ENCODE measurements around the gene PIP5K1B.

Gene PIP5K1B

GRCh38 chr9:68873179-68873578 is 168.1 kb downstream of the PIP5K1B start:
- no peak overlapping the region for H3K27ac ChIP-seq (replicated peaks; ENCODE audit: low read length)
- H3K9ac ChIP-seq (ENCODE audit: low read depth, low read length, poor library complexity): no peak overlapping the region
- no peak overlapping the region for H2BK12ac ChIP-seq (ENCODE audit: low read length)
- no peak overlapping the region for H2BK5ac ChIP-seq (ENCODE audit: low read length)
- H3K79me1 ChIP-seq (ENCODE audit: low read depth, low read length): no peaks in the 10 kb centered on the region
- WGBS, 2 donors (ENCODE audit: extremely low coverage in 2 of 2, insufficient read length in 2 of 2, insufficient replicate concordance in 1 of 2): no CpG with 5 or more reads among the region's 6 CpGs
- no peak overlapping the region for H2AFZ ChIP-seq (ENCODE audit: low read length)
- no peak overlapping the region for H2BK120ac ChIP-seq (ENCODE audit: low read depth, low read length)
- H3K4me3 ChIP-seq (ENCODE audit: low read length in 2 of 2): no peak overlapping the region
- H3K4ac ChIP-seq (ENCODE audit: low read length): no peak overlapping the region
- peaks cover 0 to 21% of the 10 kb centered on the region in 2 donors for H3K36me3 ChIP-seq (replicated peaks in 1 of 2; ENCODE audit: control insufficient read depth in 2 of 2, insufficient read depth in 2 of 2, low read length in 2 of 2)
- no peak overlapping the region for H2AK5ac ChIP-seq (ENCODE audit: low read depth, low read length)
- no peak overlapping the region for H2BK15ac ChIP-seq (ENCODE audit: low read length)
- peaks cover 13 to 46% of the 10 kb centered on the region in 2 donors for H3K4me1 ChIP-seq (ENCODE audit: control insufficient read depth in 2 of 2, insufficient read depth in 1 of 2, low read depth in 1 of 2, low read length in 2 of 2)
- H3K14ac ChIP-seq (ENCODE audit: low read length): no peak overlapping the region
- no peaks in the 10 kb centered on the region for H3K27me3 ChIP-seq (ENCODE audit: control insufficient read depth in 3 of 3, insufficient read depth in 3 of 3, low read depth in 1 of 3, low read length in 3 of 3)
- no peak overlapping the region for H4K8ac ChIP-seq (ENCODE audit: low read depth, low read length)
- H3K18ac ChIP-seq (ENCODE audit: low read length): no peak overlapping the region
- H3K9me3 ChIP-seq (replicated peaks in 1 of 2; ENCODE audit: control insufficient read depth in 2 of 2, insufficient read depth in 1 of 2, low read depth in 1 of 2, low read length in 2 of 2): no peaks in the 10 kb centered on the region
- no peak overlapping the region for H3K23ac ChIP-seq (ENCODE audit: low read depth, low read length, poor library complexity)
- no peak overlapping the region for H3K4me2 ChIP-seq (ENCODE audit: insufficient read depth, low read length, poor library complexity, severe bottlenecking)
- DNase-seq (ENCODE audit: low spot score): no peak
- H4K91ac ChIP-seq (ENCODE audit: low read depth, low read length, poor library complexity): no peak overlapping the region

GRCh38 chr9:68876273-68876672 is 171.2 kb downstream of the PIP5K1B start:
- Histone ChIP-seq H2BK120ac (ENCODE audit: low read depth, low read length) (no peak overlapping the region), H3K36me3 (replicated peaks in 1 of 2; ENCODE audit: control insufficient read depth in 2 of 2, insufficient read depth in 2 of 2, low read length in 2 of 2) (peaks cover 0 to 40% of the 10 kb centered on the region in 2 donors), H3K9me3 (replicated peaks in 1 of 2; ENCODE audit: control insufficient read depth in 2 of 2, insufficient read depth in 1 of 2, low read depth in 1 of 2, low read length in 2 of 2) (no peaks in the 10 kb centered on the region), H3K9ac (ENCODE audit: low read depth, low read length, poor library complexity) (no peak overlapping the region), H3K23ac (ENCODE audit: low read depth, low read length, poor library complexity) (no peak overlapping the region), H2AFZ (ENCODE audit: low read length) (no peak overlapping the region), H3K18ac (ENCODE audit: low read length) (no peak overlapping the region), H3K27me3 (ENCODE audit: control insufficient read depth in 3 of 3, insufficient read depth in 3 of 3, low read depth in 1 of 3, low read length in 3 of 3) (no peaks in the 10 kb centered on the region), H3K27ac (replicated peaks; ENCODE audit: low read length) (no peak overlapping the region), H2BK15ac (ENCODE audit: low read length) (no peak overlapping the region), H4K91ac (ENCODE audit: low read depth, low read length, poor library complexity) (no peak overlapping the region), H3K14ac (ENCODE audit: low read length) (no peak overlapping the region), H2AK5ac (ENCODE audit: low read depth, low read length) (no peak overlapping the region), H3K79me1 (ENCODE audit: low read depth, low read length) (no peaks in the 10 kb centered on the region), H2BK5ac (ENCODE audit: low read length) (no peak overlapping the region), H4K8ac (ENCODE audit: low read depth, low read length) (no peak overlapping the region), H3K4me3 (ENCODE audit: low read length in 2 of 2) (no peak overlapping the region), H3K4me1 (ENCODE audit: control insufficient read depth in 2 of 2, insufficient read depth in 1 of 2, low read depth in 1 of 2, low read length in 2 of 2) (peaks cover 6 to 29% of the 10 kb centered on the region in 2 donors), H2BK12ac (ENCODE audit: low read length) (no peak overlapping the region), H3K4me2 (ENCODE audit: insufficient read depth, low read length, poor library complexity, severe bottlenecking) (no peak overlapping the region), H3K4ac (ENCODE audit: low read length) (no peak overlapping the region)
- DNase-seq (ENCODE audit: low spot score): no peak
- no CpG with 5 or more reads among the region's 5 CpGs for WGBS, 2 donors (ENCODE audit: extremely low coverage in 2 of 2, insufficient read length in 2 of 2, insufficient replicate concordance in 1 of 2)

- Histone ChIP-seq H2BK15ac (ENCODE audit: low read length) (no peak overlapping the region), H2BK12ac (ENCODE audit: low read length) (no peak overlapping the region), H3K9ac (ENCODE audit: low read depth, low read length, poor library complexity) (no peak overlapping the region), H2AK5ac (ENCODE audit: low read depth, low read length) (no peak overlapping the region), H3K36me3 (replicated peaks in 1 of 2; ENCODE audit: control insufficient read depth in 2 of 2, insufficient read depth in 2 of 2, low read length in 2 of 2) (peaks cover 0 to 44% of the 10 kb centered on the region in 2 donors), H3K23ac (ENCODE audit: low read depth, low read length, poor library complexity) (no peak overlapping the region), H3K27ac (replicated peaks; ENCODE audit: low read length) (no peak overlapping the region), H2BK120ac (ENCODE audit: low read depth, low read length) (no peak overlapping the region), H3K4me2 (ENCODE audit: insufficient read depth, low read length, poor library complexity, severe bottlenecking) (no peak overlapping the region), H4K91ac (ENCODE audit: low read depth, low read length, poor library complexity) (no peak overlapping the region), H3K18ac (ENCODE audit: low read length) (no peak overlapping the region), H3K14ac (ENCODE audit: low read length) (no peak overlapping the region), H4K8ac (ENCODE audit: low read depth, low read length) (no peak overlapping the region), H3K79me1 (ENCODE audit: low read depth, low read length) (no peaks in the 10 kb centered on the region), H2BK5ac (ENCODE audit: low read length) (no peak overlapping the region), H3K4me1 (ENCODE audit: control insufficient read depth in 2 of 2, insufficient read depth in 1 of 2, low read depth in 1 of 2, low read length in 2 of 2) (peaks cover 6 to 25% of the 10 kb centered on the region in 2 donors), H2AFZ (ENCODE audit: low read length) (no peak overlapping the region), H3K4me3 (ENCODE audit: low read length in 2 of 2) (no peak overlapping the region), H3K9me3 (replicated peaks in 1 of 2; ENCODE audit: control insufficient read depth in 2 of 2, insufficient read depth in 1 of 2, low read depth in 1 of 2, low read length in 2 of 2) (no peaks in the 10 kb centered on the region), H3K27me3 (ENCODE audit: control insufficient read depth in 3 of 3, insufficient read depth in 3 of 3, low read depth in 1 of 3, low read length in 3 of 3) (no peaks in the 10 kb centered on the region), H3K4ac (ENCODE audit: low read length) (no peak overlapping the region)
- no peak for DNase-seq (ENCODE audit: low spot score)
- WGBS, 2 donors (ENCODE audit: extremely low coverage in 2 of 2, insufficient read length in 2 of 2, insufficient replicate concordance in 1 of 2): no CpG with 5 or more reads among the region's 3 CpGs
Measured at GRCh38 chr9:68876681-68877080, 171.6 kb downstream of the PIP5K1B start.

GRCh38 chr9:68877219-68877618 is 172.2 kb downstream of the PIP5K1B start:
- Histone ChIP-seq H3K18ac (ENCODE audit: low read length) (no peak overlapping the region), H3K14ac (ENCODE audit: low read length) (no peak overlapping the region), H3K23ac (ENCODE audit: low read depth, low read length, poor library complexity) (no peak overlapping the region), H3K4ac (ENCODE audit: low read length) (no peak overlapping the region), H4K91ac (ENCODE audit: low read depth, low read length, poor library complexity) (no peak overlapping the region), H2AFZ (ENCODE audit: low read length) (no peak overlapping the region), H2BK120ac (ENCODE audit: low read depth, low read length) (no peak overlapping the region), H3K4me3 (ENCODE audit: low read length in 2 of 2) (no peak overlapping the region), H2AK5ac (ENCODE audit: low read depth, low read length) (no peak overlapping the region), H3K36me3 (replicated peaks in 1 of 2; ENCODE audit: control insufficient read depth in 2 of 2, insufficient read depth in 2 of 2, low read length in 2 of 2) (peaks cover 0 to 49% of the 10 kb centered on the region in 2 donors), H3K4me2 (ENCODE audit: insufficient read depth, low read length, poor library complexity, severe bottlenecking) (no peak overlapping the region), H2BK5ac (ENCODE audit: low read length) (no peak overlapping the region), H3K9ac (ENCODE audit: low read depth, low read length, poor library complexity) (no peak overlapping the region), H3K27ac (replicated peaks; ENCODE audit: low read length) (no peak overlapping the region), H3K79me1 (ENCODE audit: low read depth, low read length) (no peaks in the 10 kb centered on the region), H2BK15ac (ENCODE audit: low read length) (no peak overlapping the region), H4K8ac (ENCODE audit: low read depth, low read length) (no peak overlapping the region), H3K4me1 (ENCODE audit: control insufficient read depth in 2 of 2, insufficient read depth in 1 of 2, low read depth in 1 of 2, low read length in 2 of 2) (peaks cover 1 to 21% of the 10 kb centered on the region in 2 donors), H3K9me3 (replicated peaks in 1 of 2; ENCODE audit: control insufficient read depth in 2 of 2, insufficient read depth in 1 of 2, low read depth in 1 of 2, low read length in 2 of 2) (no peaks in the 10 kb centered on the region), H2BK12ac (ENCODE audit: low read length) (no peak overlapping the region), H3K27me3 (ENCODE audit: control insufficient read depth in 3 of 3, insufficient read depth in 3 of 3, low read depth in 1 of 3, low read length in 3 of 3) (no peaks in the 10 kb centered on the region)
- no peak for DNase-seq (ENCODE audit: low spot score)
